Ishikawa (cell line): Measurements from ENCODE around the gene VMO1.

ENCODE experiments used
- CEBPB ChIP-seq: IDR thresholded peaks from 2 replicates; pipeline ENCODE4 v1.6.1; 2012
- CREB1 ChIP-seq: IDR thresholded peaks from 2 replicates; pipeline ENCODE4 v1.6.1; 2012; ENCODE audit warnings: low read depth
- EGR1 ChIP-seq: IDR thresholded peaks from 2 replicates; pipeline ENCODE4 v1.6.1; 2012
- EP300 ChIP-seq: IDR thresholded peaks from 2 replicates; pipeline ENCODE4 v1.6.1; 2012; ENCODE audit warnings: borderline replicate concordance
- FOXM1 ChIP-seq: IDR thresholded peaks from 2 replicates; pipeline ENCODE4 v1.6.1; 2012; ENCODE audit warnings: low read depth, borderline replicate concordance
- NFIC ChIP-seq: IDR thresholded peaks from 2 replicates; pipeline ENCODE4 v1.6.1; 2012
- RAD21 ChIP-seq: IDR thresholded peaks from 2 replicates; pipeline ENCODE4 v1.6.1; 2012; ENCODE audit warnings: low read depth
- TAF1 ChIP-seq: IDR thresholded peaks from 2 replicates; pipeline ENCODE4 v1.6.1; 2012; ENCODE audit warnings: low read depth, mild to moderate bottlenecking
- TCF12 ChIP-seq: IDR thresholded peaks from 2 replicates; pipeline ENCODE4 v1.6.1; 2012; ENCODE audit warnings: low read depth
- TEAD4 ChIP-seq: IDR thresholded peaks from 2 replicates; pipeline ENCODE4 v1.6.1; 2012
- YY1 ChIP-seq: IDR thresholded peaks from 2 replicates; pipeline ENCODE4 v1.6.1; 2012; ENCODE audit warnings: low read depth
- ZBTB7A ChIP-seq: IDR thresholded peaks from 2 replicates; pipeline ENCODE4 v1.6.1; 2012; ENCODE audit warnings: low read depth
- TF ChIP-seq, protein P1 (sequence below): IDR thresholded peaks from 2 replicates; pipeline ENCODE4 v1.6.1; 2012; ENCODE audit warnings: low read depth, mild to moderate bottlenecking
- TF ChIP-seq, protein P2 (sequence below): IDR thresholded peaks from 2 replicates; pipeline ENCODE4 v1.6.1; 2012
- TF ChIP-seq, protein P3 (sequence below): IDR thresholded peaks from 2 replicates; pipeline ENCODE4 v1.6.1; 2012

VMO1 gene, protein sequence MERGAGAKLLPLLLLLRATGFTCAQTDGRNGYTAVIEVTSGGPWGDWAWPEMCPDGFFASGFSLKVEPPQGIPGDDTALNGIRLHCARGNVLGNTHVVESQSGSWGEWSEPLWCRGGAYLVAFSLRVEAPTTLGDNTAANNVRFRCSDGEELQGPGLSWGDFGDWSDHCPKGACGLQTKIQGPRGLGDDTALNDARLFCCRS

DNA sequence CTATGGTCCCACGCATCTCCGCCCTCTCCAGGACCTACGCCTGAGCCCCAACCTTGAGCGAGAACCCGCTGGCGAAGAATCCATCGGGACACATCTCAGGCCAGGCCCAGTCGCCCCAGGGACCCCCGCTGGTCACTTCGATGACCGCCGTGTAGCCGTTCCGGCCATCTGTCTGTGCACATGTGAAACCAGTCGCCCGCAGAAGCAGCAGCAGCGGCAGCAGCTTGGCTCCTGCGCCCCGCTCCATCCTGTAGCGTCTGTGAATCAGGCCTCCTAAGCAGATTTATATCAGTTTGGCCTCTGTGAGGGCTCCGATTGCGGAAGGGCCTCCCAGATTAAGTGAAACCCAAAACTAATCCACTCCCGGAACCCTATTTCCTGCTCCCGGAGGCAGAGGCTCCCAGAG is at the start of gene VMO1:
VMO1 (minus strand) TSS at position 259 of the 406 bp plus-strand sequence; CDS start at position 247, 12 bp downstream.
- no peak for TF ChIP-seq TEAD4
- TF ChIP-seq, protein P1, sequence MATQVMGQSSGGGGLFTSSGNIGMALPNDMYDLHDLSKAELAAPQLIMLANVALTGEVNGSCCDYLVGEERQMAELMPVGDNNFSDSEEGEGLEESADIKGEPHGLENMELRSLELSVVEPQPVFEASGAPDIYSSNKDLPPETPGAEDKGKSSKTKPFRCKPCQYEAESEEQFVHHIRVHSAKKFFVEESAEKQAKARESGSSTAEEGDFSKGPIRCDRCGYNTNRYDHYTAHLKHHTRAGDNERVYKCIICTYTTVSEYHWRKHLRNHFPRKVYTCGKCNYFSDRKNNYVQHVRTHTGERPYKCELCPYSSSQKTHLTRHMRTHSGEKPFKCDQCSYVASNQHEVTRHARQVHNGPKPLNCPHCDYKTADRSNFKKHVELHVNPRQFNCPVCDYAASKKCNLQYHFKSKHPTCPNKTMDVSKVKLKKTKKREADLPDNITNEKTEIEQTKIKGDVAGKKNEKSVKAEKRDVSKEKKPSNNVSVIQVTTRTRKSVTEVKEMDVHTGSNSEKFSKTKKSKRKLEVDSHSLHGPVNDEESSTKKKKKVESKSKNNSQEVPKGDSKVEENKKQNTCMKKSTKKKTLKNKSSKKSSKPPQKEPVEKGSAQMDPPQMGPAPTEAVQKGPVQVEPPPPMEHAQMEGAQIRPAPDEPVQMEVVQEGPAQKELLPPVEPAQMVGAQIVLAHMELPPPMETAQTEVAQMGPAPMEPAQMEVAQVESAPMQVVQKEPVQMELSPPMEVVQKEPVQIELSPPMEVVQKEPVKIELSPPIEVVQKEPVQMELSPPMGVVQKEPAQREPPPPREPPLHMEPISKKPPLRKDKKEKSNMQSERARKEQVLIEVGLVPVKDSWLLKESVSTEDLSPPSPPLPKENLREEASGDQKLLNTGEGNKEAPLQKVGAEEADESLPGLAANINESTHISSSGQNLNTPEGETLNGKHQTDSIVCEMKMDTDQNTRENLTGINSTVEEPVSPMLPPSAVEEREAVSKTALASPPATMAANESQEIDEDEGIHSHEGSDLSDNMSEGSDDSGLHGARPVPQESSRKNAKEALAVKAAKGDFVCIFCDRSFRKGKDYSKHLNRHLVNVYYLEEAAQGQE: no peak
- TF ChIP-seq FOXM1: no peak
- no peak for TF ChIP-seq CEBPB
- no peak for TF ChIP-seq YY1
- TF ChIP-seq TCF12: no peak
- TF ChIP-seq ZBTB7A: no peak
- TF ChIP-seq, protein P2, sequence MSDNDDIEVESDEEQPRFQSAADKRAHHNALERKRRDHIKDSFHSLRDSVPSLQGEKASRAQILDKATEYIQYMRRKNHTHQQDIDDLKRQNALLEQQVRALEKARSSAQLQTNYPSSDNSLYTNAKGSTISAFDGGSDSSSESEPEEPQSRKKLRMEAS: no peak
- no peak for TF ChIP-seq TAF1
- TF ChIP-seq, protein P3, sequence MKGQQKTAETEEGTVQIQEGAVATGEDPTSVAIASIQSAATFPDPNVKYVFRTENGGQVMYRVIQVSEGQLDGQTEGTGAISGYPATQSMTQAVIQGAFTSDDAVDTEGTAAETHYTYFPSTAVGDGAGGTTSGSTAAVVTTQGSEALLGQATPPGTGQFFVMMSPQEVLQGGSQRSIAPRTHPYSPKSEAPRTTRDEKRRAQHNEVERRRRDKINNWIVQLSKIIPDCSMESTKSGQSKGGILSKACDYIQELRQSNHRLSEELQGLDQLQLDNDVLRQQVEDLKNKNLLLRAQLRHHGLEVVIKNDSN: no peak
- no peak for TF ChIP-seq RAD21
- TF ChIP-seq NFIC: no peak
- no peak for TF ChIP-seq EGR1
- no peak for TF ChIP-seq EP300
- no peak for TF ChIP-seq CREB1

DNA sequence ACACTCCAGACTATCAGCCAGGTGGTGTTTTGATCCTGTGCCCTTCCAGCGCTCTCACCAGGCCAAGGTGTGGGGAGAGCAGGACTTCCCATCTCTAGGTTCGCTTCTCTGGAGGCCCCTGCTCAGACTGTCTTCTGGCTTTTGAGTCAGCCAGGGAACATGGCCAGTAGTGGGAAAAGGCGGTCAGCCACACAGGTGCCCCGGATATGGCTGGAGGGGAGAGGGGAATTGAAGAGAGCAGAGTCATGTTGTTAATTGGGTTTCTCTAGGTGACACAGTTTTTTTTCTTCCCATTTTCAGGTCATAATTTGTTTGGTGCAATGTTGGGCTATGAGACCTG is 48.5 kb upstream of the VMO1 start:
- TF ChIP-seq RAD21 (no peak), NFIC (no peak), FOXM1 (no peak), ZBTB7A (no peak)

DNA sequence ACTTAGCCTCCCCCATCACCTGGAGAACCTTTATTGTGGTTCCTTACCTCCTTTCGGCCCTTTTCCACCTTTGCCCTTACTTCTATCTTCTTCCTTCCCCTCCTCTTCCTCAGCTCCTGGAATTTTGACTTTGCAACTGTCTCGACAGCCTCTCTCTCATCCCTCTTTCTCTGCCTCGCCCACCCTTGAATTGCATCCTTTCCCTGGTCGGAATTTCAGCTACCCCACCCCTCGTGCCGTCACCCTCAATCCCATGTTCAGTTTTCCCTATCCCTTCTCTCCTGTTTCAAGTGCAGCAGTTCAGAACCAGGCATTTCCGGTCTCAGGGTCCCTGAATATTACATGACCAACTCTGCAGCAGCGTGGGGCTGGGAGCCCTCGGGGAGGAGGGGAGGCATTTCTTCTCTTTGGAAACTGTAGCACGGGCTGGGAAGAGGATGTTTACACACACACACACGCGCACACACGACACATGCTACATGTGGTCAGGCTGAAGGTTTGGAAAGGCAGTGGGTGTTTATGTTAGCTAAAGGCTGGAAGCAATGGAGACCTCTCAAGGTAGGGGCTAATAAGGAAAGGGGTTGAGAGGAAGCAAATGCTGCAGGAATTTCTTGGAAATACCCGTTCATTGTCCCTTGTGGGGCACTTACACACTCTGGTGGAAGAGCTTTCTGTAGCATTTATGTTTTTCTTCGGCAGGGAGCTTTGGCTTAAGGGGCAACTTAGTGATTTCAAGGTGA is 47.9 kb upstream of the VMO1 start:
- no peak for TF ChIP-seq RAD21
- TF ChIP-seq TEAD4: no peak
- TF ChIP-seq TCF12: no peak
- no peak for TF ChIP-seq CREB1
- TF ChIP-seq FOXM1: no peak
- TF ChIP-seq, protein P1: no peak
- TF ChIP-seq, protein P3: no peak

DNA sequence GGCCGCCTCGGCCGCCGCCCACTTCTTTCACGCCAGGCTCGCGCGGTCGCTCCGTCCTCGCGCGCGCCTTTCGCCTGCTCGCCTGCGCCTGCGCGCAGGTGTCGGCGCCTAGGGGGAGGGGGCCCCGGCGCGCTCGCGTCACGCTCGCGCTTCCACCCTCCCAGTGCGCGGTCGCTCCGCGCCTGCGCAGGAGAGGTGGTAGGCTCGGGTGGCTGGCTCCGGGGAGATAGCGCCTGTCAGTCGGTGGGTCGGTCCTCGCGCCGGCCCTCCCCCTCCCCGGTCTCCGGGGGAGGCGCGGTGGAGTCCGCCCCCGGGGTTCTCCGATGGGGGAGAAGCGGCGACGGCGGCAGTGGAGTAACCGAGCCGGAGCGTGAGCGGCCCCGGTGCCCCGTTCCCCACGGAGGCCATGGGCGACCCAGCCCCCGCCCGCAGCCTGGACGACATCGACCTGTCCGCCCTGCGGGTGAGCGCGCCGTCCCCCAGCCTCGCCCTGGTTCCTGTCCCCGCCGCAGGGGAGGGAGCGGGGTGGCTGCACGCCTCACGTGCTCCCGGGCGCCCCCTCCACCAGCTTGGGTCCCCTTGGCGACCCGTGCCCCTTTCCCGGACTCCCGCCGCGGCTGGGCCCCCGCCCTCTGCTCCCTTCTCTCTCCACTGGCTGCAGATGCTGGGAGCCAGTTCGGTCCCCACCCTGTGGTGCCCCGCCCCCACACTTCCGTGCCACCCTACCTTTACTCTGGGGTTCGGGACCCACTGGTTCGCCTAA is 47.2 kb upstream of the VMO1 start, which contains the start of gene MINK1:
MINK1 (plus strand) TSS at position 163 of the 763 bp plus-strand sequence; CDS start at position 407, 244 bp downstream.
- TF ChIP-seq, protein P2: no peak; the same call in none of the 2 replicates
- TF ChIP-seq TCF12 (peak; percentile 44; the same call in 1 of the 2 replicates), YY1 (no peak; the same call in 1 of the 2 replicates), TEAD4 (no peak), EGR1 (no peak), TAF1 (0 out of 2 replicates have a peak, but pooled peaks have one; percentile 67), ZBTB7A (no peak; the same call in 1 of the 2 replicates), RAD21 (no peak), CREB1 (no peak), FOXM1 (no peak), NFIC (no peak), CEBPB (no peak), EP300 (0 out of 2 replicates have a peak, but pooled peaks have one; percentile 13)
- TF ChIP-seq, protein P1: no peak
- TF ChIP-seq, protein P3: peak; percentile 35
